Fibroblast of peridontal ligament (primary cell): ENCODE data around the gene DNASE2.
A peak's percentile ranks its signal among the peaks of the same experiment; 100 is the strongest.
"Not testable (repeated sequence)": the region's sequence is repeated elsewhere in the genome, so short reads cannot be mapped to it uniquely, and the experiment has no call there.

Experiments used
- DNase-seq: peaks from one replicate; pipeline ENCODE4 v3.0.0-alpha.2; 2010; ENCODE audit errors: extremely low read depth

The DNASE2 gene, protein sequence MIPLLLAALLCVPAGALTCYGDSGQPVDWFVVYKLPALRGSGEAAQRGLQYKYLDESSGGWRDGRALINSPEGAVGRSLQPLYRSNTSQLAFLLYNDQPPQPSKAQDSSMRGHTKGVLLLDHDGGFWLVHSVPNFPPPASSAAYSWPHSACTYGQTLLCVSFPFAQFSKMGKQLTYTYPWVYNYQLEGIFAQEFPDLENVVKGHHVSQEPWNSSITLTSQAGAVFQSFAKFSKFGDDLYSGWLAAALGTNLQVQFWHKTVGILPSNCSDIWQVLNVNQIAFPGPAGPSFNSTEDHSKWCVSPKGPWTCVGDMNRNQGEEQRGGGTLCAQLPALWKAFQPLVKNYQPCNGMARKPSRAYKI

DNA sequence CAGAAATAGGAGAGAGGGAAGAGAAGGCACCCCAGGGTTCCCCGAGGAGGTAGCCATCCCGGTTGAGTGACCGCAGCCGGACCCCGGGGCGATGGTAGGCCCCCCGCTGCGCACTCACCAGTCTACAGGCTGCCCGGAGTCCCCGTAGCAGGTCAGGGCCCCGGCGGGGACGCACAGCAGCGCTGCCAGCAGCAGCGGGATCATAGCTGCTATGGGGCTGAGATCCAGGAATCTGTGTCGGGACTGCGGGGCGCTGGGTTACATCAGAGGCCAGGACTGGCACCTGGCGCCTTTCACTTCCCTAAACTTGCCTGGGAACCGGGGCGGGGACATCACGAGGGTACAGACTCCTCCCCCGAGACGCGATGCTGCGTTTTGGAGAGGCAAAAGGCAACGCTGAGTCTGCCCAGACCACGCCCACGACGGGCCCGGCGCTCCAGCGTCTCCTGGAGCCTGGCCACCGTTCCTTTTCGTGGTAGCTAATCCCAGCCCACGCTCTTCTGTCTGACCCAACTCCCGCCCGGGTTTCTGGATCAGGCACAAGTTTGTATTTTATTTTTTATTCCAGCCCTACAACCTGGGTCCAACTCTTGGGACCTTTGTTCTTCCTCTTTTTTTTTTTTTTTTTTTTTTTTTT is at the start of gene DNASE2:
DNASE2 (minus strand) TSS at position 278 of the 637 bp plus-strand sequence; CDS start at position 204, 74 bp downstream.
- peak; percentile 89 for DNase-seq

- DNase-seq = no peak
Measured at GRCh38 chr19:12930002-12930645, 48.9 kb upstream of the DNASE2 start.

DNA sequence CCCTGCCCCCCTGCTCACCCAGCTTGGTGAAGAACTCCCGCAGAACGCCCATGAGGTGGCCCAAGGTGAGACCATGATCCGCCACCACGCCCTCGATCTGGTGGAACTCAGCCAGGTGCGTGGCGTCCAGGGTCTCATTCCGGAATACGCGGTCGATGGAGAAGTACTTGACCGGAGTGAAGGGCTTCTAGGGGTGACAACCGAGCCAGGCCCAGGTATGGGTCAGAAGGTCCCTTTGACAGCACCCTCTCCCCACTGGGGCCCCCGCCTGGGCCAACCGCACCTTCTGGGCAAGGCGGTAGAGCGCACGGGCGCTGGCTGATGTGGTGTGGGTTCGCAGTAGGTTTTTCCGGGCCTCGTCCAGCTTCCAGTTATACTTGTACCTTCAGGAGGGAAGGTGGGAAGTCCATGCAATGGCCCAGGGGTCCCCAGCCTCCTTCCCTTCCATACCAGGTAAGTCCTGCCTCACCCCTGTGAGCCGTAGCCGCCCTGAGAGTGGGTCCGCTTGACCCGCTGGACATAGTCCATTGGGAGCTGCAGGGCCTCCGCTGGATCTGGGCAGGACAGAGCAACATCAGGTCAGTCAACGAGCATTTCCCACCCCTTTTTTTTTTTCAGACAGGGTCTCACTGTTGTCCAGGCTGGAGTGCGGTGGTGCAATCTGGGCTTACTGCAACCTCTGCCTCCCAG is 43.5 kb upstream of the DNASE2 start:
- DNase-seq = no peak

GRCh38 chr19:12922959-12923358 is 41.7 kb upstream of the DNASE2 start:
- no peak for DNase-seq

- no peak for DNase-seq
Measured at GRCh38 chr19:12921047-12921446, 39.8 kb upstream of the DNASE2 start.

DNA sequence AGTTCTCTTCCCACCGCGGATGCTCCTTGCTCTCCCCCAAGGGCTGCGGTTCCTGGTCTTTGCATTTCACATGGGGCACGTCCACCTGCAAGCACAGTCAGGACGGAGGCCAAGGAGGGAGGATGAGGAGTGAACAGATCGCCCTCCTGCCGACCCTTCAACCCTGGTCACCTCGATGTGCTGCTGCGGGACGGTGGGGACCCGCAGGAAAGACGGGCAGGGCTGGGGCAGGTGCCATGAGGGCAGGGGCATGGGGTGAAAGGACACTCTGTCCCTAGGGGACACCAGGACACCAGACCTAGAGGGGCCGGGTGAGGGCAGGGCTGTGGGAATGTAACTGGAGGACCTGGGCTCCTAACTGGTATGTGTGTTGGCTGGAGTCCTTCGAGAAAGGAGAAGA is 37.0 kb upstream of the DNASE2 start:
- DNase-seq = no peak

DNA sequence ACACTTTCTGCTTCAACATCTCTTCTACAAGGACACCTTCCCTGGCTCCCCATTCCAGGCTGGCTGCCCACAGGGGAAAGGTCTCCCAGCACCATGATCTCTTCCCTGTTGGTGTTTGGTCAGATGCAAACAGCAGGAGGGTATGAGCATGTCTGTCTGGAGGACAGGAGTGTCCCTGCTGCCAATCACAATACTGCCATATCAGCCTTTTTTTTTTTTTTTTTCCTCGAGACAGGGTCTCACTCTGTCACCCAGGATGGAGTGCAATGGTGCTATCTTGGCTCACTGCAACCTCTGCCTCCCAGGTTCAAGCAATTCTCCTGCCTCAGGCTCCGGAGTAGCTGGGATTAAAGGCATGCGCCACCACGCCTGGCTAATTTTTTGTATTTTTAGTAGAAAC is 34.6 kb upstream of the DNASE2 start:
- not testable (repeated sequence) for DNase-seq

GRCh38 chr19:12913851-12914690 is 32.8 kb upstream of the DNASE2 start:
- peak; percentile 44 for DNase-seq

DNA sequence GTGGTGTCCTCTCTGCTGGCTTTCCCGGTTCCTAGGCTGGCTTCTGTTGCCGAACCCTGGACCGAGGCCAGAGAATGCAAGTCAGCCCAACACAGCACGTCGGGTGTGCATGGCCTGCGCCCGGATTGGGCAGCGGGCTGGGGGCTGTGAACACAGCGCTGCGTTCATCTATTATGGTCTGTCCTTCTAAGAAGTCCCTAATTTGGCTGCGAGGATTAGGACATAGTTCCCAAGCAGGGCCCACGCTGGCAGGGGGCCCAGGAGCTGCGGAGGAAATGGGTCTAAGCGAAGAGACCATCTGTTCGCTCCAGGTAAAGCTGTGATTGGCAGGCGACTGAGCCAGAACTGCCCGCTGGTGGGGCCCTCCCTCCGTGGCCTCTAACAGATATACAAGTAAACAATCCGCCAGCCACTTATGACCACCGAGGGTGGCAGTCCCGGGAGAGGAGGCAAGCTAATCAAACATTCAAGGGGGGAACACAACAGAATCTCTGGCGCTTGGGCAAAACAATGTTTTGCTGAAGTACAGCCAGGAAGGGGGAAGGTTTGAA is 31.8 kb upstream of the DNASE2 start:
- peak; percentile 55 for DNase-seq

DNA sequence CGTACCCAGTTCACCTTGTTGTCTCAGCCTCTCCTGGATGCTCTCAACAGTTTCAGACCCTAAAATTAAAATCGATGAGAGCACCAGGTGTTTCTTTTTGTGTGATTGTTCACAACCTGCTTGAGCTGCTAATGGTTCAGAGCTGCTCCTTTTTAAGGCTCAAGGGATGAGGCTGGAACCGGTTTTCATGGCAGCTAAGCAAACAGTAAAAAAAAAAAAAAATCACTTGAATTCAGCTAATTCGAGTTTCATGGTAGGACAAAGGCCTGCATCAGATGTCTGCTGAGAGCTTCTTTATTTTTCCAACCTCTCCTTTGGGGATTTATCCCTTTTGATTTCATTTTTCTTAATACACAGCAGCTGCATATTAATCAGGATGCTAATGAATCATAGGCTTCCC is 31.3 kb upstream of the DNASE2 start:
- DNase-seq = peak; percentile 3

- no peak for DNase-seq
Measured at GRCh38 chr19:12907166-12907565, 25.9 kb upstream of the DNASE2 start.

- no peak for DNase-seq
Measured at GRCh38 chr19:12899891-12900518, 18.8 kb upstream of the DNASE2 start.

- DNase-seq = no peak
Measured at GRCh38 chr19:12896460-12896859, 15.2 kb upstream of the DNASE2 start.

GRCh38 chr19:12893582-12893981 is 12.3 kb upstream of the DNASE2 start:
- no peak for DNase-seq

GRCh38 chr19:12891553-12892021 is 10.3 kb upstream of the DNASE2 start:
- DNase-seq = no peak

GRCh38 chr19:12890787-12891552 is 9.7 kb upstream of the DNASE2 start, which contains the start of gene GCDH:
TSS of gene GCDH (plus strand) at chr19:12891160. CDS start at chr19:12891305, 145 bp downstream.
- peak; percentile 98 for DNase-seq

- not testable (repeated sequence) for DNase-seq
Measured at GRCh38 chr19:12890299-12890786, 9.1 kb upstream of the DNASE2 start.

DNA sequence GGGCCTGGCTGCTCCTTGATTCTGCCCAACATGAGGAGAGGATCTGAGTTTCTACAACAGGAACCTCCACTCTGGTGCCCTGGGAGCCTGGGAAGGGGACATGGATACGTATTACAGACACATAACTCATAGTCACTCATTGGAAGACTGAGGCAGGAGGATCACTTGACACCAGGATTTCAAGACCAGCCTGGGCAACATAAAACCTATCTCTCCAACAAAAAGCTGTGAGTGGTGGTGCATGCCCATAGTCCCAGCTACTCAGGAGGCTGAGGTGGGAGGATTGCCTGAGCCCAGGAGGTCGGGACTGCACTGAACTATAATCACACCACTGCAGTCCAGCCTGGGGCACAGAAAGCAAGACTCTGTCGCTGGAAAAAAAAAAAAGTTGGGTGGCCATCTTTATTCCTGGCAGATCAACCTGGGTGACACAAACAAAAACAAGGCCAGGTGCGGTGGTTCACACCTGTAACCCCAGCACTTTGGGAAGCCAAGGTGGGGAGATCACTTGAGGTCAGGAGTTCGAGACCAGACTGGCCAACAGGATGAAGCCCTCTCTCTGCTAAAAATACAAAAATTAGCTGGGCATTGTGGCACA is 6.9 kb upstream of the DNASE2 start:
- DNase-seq = no peak
